SK-N-DZ (cell line): ENCODE measurements around the gene ZNF530. TPM values are rescaled to one million over a fixed set of nuclear protein-coding genes. Genes with fewer than 3 reads are reported as not detected.

Experiments used
- DNase-seq: peaks from one replicate; pipeline ENCODE4 v3.0.0-alpha.2; 2015; ENCODE audit warnings: low spot score
- polyA plus RNA-seq, 2 experiments: library from polyadenylated mRNA; depleted of rRNA; stranded (reverse); fragments of >200 nt; gene quantifications; 2 replicates each; pipeline ENCODE4 v1.2.3, GENCODE V29; 2014

The ZNF530 gene
- polyA plus RNA-seq (2014; cell fraction: cytosol; rRNA removed) = 6.2 and 7.0 TPM in 2 replicates
- polyA plus RNA-seq (2014; cell fraction: nucleus; rRNA removed) = 2.3 and 4.1 TPM in 2 replicates

DNA sequence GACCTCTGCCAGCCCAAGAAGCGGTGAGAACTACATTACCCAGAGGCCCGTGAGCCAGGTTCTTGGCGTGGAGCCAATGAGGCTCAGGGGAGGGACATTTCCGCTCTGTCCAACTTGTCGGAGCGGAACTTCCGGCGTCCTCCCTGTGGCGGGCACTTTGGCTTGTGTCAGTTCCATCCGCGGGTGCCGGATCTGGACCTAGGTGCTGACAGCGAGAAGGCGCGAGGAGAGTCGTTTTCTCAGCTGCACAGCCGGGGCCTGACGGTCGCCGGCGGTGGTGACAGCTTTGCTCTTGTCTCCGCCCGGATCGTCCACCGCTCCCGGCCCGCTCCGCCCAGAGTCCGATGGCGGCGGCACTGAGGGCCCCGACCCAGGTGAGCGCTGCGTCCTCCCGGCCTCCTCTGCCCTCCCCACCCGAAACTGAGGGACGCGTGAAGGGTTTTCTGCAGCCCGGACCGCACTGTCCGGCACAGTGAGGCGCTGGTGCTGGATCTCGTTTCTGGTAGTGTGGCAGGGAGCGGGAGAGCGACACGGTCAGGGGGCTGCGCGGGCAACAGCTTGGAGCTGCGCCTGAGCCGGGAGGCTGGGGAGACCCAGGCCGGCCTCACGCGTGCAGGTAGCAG lies at the start of gene ZNF530:
Gene ZNF530 (plus strand): TSS at position 125 of the 623 bp plus-strand sequence. CDS start 4,461 bp downstream, outside the sequence.
- DNase-seq = peak; percentile 87

DNA sequence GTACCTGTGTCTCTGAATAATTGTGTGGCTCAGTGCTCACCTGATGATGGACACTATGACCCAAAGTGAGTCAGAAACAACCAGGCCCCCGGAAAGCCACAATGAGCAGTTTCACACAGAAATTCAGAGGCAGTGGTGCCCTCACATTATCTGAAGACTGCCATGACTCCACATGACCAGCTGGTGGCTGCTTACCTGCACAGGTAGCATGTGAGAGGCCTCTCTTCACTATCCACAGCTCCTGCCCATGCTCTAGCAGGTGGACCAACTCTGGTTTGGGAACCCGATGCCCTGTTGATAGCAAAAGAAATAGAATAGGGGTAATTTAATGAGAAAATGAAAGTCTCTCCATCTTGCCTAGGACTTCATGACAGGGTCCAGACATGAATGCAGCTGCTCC lies 47.3 kb upstream of the ZNF530 start:
- DNase-seq = no peak

DNA sequence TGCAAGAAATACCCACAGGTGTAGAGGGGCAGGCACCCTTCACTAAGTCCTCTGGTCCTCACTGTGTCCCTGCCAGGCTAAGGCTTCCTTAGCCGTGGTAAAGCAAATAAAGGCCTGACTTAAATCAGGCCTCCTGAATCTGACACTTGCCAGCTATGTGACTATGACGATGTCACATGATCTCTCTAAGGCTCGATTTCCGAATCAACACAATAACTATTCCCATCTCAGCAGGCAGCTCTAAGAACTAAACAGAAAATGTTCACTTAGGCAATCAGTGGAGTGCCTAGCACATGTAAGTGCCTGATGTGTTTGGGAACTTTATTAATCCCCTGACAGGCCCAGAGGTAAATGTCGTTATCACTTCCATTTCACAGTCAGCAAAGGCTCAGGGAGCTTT lies 42.0 kb upstream of the ZNF530 start:
- no peak for DNase-seq

DNA sequence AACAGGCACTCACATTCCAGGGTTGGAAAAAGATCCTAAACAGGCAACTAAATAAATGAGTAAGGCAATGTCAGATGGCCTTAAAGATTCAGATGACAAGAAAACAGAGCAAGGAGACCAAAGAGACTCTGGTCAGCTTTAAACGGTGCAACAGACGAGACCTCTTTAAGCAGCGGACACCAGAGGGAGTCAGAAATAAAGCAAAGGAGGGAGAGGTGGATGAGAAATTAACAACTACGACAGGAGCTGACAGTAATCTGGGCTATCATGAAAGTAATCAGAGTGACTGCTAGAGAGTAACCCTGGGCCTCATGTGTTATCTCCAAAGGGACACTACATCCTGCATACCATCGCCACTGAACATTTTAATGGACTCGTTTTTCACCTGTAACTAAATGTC lies 41.2 kb upstream of the ZNF530 start:
- DNase-seq = no peak

DNA sequence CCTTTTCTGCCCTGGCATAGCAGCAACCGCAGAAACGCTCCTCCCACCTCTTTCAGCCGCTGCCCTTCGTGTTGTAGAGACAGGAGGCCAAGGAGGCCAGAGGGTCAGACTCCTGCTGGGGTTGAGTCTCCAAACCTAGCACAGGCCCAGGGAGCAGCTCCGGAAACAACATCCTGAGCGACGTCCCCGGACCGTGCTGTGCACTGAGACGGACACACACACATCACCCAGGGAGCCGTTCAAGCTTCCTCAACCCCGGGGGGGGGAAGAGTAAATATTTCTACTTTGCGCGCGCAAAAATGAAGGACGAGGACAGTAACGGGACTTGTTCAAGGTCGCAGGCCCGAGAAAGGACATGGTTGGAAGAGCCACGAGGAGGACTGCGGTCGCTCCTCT lies 40.7 kb upstream of the ZNF530 start:
- no peak for DNase-seq

DNA sequence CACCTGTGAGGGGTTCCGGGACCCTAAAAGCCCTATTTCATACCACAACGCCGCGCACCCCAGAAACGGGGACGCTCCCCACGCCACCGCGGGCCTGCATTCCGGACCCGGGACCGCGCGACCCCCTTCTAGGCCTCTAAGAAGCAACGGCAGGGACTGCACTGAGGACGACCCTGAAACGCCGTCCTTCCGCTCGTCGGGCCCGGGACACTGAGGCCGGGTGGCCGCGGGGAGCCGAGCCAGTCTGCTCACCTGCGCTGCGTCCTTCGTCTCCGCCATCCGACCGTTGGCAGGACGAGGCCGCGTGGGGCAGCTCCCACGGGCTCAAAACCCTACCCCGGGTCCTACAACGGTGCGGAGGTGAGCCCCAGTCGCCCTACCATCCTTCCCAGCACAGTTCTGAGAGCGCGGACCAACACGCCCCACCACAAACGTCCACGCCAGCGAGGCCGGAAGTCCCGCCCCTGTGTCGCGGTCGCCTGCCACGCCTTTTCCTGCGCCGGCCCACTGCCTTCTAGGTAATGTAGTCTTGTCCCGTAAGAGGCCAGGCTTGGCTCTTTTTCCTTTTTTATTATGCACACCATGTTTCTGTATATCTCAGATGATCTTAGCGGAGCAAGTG lies 40.2 kb upstream of the ZNF530 start, which contains the start of gene ZNF550:
Gene ZNF550 (minus strand): TSS at position 460 of the 622 bp plus-strand sequence. CDS start 181 bp downstream, at position 279.
- peak; percentile 73 for DNase-seq

DNA sequence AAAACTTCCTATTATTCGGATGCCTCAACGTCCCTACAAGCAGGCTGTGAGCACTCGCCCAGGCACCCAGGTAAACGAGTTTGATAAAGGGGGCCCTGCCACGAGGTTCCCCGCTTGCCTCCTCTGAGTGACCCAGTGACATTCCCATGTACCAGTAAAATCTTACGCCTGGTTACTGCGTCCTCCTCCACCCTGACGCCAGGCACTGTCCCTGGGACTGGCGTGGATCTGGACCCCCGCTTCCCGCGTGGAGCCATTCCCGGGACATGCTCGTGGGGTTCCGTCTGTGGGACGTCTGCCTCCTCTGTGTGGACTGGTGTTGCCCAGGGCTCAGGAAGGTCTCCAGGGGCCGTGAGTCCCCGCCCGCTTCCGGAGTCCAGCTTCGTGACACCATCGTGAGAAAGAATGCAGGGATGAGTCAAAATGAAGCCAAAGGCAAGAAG lies 39.6 kb upstream of the ZNF530 start:
- DNase-seq = no peak

DNA sequence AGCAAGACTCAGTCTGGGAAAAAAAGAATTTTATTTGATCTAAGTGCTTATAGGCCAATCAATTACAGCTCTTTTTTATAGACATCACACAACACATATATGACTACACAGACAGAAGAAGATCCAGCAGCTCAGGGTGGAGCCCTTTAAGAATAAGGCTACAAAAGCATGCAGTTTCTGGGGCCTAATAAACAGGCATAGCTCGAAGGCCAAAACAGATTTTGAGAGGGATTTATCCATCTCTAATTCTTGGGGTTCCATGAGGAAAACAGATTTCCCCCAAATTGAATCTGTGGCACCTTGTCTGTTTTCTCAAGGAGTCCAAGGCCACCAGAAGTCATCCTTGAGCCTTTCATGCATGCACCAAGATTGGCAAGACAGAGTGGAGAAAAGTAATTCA lies 36.1 kb upstream of the ZNF530 start:
- no peak for DNase-seq

DNA sequence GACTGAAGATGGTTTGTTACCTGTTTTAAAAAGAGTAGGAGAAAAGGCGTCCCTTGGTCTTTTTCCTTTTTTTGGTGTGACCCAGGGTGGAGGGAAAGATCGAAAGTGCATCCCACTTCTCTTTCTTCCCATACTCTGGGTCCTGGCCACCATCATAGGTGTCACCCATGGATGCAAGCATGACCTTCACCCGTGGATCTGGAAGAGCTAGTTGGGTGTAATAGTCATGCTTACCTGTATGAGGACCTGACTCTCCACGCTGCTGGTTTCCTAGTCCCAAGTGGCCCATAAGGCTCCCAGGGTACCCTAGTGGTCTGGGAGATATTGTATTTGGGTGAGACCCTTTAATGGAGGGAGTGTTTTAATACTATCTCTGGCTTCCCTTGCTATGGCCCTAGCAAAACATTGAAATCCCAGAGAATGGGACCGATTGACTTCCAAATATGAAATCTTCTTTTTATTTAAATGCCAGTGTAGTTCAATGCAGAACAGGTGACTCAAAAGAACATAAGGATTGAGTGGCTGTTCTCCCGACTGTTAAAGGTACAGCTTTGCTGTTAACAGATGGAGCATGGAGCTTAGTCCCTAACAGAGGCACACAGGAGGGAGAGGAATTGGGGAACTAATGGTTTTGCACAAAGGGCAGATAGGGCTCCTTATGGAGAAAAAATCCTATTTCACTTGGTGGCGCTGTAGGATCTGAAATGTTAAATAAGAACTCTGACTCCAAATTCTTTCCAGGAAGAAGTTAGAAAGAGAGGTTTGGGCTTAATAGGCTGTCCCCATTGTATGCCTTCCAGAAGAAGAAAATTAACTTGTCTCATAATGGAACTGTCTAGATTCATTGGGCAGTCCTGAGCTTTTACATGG lies 33.1 kb upstream of the ZNF530 start:
- DNase-seq = no peak

DNA sequence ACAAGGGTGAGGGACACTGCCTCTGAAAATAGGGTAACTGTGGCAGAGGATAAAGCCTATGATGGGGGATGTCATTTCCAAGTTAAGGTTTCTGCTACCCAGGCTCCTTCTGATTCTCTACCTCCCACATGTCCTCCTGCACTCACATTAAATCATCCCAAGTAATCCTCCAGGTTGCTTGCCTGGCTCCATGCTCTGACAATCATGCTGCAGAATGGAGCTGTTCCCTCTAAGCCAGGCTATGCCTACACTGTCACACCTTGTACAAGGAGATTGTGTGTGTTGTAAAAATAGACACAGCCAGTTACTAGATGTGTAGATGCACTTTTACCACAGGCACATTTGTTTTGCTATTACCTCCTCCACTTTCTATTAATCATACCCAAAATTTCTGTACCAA lies 29.0 kb upstream of the ZNF530 start:
- no peak for DNase-seq

DNA sequence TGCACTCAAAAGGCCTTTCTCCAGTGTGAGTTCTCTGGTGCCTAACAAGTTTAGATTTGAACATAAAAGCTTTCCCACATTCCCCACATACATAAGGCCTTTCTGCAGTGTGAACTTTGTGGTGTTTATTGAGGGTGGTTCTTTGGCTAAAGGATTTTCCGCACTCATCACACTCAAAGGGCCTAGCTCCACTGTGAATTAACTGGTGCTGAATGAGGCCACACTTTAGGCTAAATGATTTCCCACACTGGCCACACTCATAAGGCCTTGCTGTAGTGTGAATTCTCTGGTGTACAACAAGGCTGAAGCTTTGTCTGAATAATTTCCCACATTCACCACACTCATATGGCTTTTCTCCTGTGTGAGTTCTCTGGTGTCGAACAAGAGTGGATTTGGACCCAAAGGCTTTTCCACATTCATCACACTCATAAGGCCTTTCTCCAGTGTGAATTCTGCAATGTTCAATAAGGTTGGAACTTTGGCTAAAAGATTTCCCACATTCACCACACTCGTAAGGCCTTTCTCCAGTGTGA lies 27.2 kb upstream of the ZNF530 start:
- DNase-seq = no peak

DNA sequence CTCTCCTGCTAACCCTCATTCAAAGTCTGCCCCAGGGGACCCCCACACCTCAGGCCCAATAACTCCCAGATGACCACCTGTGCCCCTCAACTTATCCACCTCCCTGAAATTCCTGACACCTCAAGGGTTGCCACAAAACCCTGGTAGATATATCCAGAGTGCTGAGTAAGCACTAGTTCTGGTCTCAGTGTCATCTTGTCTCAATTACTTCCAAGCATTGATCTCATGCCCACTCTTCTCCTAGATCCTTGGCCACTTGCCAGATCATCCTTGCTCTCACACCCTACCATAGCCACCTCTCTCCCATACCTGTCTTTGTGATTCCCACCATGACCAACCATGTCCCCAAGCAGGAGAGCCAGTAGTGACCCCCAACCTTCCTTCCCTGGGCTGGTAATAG lies 23.0 kb upstream of the ZNF530 start:
- DNase-seq = no peak

DNA sequence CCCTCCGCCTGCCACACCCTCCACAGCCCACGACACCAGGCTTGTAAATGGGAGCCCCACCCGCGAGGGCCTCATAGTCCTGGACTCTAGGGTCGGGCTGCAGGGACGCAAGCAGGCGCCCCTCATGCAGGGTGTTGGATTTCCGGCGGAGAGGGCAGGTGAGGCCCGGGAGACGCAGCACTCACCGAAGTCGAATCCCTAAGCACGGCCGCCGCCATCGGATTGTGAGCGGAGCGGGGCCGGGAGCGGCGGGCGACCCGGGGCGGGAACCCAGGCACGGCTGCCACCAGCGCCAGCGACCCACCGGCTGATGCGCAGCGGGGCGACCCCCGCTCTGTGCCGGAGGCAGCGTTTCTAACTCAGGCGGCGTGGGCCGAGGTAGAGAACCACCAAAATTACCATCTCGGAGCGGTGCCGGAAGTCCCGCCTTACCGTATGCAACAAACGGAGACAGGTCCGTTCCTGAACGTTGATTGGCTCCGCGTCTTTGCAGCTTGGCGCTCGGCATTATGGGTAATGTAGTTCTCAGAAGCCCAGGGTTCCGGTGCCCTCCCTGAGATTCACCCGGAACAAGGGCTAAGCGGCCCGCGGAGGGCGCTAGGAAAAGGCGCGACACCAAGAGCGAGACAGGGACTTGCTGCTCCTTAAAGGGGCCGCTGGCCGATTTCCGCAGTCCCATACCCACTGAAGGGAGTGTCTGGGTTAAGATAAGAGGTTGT lies 21.0 kb upstream of the ZNF530 start, which contains the start of gene ZNF416:
Gene ZNF416 (minus strand): TSS at position 425 of the 719 bp plus-strand sequence. CDS start 207 bp downstream, at position 218.
- DNase-seq = peak; percentile 95

DNA sequence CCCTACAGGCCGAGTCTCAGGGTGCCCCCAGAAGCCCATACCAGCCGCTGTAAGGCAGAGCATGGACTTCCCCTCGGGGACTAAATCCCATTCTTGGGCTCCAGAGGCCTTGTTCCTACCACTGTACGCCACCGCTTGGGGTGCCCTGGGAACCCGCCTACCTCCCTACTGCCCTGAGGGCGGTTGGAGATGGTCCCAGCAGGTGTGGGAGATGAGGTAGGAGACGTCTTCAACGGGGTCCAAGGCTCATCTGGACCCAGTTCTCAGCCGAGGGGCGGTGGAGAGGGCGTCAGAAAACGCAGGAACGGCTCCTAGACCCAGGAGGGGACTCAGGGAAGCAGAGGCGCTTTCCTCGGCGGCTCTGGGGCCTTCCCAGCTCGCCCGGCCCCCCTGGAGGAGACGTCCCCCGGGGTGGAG lies 16.6 kb upstream of the ZNF530 start:
- DNase-seq = no peak

DNA sequence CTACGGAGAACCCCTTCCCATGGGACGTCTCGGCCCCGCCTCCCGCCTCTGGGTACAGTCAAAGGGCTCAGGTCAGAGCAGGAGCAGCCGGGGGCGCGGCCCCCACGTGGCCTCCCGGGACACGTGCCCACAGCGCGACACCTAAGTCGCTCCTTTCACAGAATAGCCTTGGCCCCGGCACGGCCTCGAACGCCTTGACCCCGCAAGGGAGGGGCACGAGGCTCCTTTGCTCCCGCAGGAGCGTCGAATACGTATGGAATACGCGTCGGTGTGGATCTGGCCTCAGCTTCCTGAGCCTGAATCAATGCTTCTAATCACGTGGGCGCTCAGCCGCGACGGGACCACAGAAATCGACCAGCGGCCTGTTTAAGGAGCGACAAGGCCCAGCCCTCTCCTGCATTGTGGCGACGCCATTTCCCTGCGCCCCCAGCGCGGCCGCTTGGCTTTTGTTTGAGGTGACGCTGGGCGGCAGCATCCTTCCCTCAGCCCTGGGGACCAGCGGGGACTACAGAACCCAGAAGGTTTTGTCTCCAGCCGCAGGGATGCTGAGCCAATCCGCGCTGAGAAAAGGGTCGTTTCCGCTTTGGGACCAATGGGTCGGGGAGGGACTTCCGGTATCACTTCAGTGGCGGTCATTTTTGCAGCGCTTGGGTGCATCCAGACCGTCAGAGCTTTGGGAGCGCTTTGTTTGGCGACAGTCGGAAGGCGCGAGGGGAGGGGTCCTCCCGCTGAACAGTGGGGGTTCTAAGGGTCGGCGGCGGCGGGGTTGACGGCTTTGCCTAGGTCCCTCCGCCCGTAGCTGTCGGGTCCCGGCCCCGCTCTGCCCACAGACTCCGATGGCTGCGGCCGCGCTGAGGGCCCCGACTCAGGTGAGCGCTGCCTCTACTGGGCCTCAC lies 15.9 kb upstream of the ZNF530 start, which contains the start of gene ZIK1:
Gene ZIK1 (plus strand): TSS at position 625 of the 896 bp plus-strand sequence. CDS start 212 bp downstream, at position 837.
- DNase-seq = peak; percentile 92

DNA sequence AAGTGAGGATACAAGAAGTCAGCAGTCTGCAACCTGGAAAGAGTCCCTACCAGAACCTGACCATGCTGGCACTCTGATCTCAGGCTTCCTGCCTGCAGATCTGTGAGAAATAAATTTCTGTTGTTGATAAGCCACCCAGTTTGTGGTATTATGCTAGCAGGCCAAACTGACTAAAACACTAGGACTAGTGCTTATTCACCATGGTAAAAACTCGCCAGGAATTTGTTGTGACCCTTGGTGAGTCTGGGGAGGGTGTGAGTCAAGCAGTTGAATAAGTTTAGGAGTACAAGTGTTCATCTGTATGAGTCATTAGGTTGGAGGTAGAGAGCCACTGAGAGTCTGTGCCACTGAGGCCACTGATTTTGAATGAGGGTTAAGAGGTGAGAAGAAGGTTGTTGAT lies 12.2 kb upstream of the ZNF530 start:
- DNase-seq = no peak

DNA sequence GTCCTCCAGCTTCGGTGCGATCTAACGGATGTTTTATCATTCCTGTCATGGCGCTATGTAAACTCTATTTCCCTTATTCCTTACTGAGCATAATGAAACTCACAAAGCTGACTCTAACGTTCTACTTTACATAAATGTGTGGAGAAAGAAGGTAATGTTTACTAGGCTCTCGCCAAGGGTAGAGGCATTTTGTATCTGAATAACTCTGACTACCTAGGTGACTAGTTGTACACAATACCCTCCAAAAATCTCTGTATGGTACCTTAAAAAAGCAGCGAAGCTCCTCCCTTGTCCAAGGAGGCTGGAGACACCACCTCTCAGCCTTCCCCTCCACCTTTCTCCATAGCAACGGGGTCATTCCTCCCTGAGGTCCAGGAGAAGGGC lies 316 bp upstream of the ZNF530 start:
- DNase-seq = no peak

DNA sequence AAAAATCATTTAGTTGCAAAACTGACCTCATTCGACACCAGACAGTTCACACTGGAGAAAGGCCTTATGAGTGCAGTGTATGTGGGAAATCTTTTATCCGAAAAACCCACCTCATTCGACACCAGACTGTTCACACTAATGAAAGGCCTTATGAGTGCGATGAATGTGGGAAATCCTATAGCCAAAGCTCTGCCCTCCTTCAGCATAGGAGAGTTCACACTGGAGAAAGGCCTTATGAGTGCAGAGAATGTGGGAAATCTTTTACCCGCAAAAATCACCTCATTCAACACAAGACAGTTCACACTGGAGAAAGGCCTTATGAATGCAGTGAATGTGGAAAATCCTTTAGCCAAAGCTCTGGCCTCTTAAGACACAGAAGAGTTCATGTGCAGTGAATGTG lies 7.2 kb downstream of the ZNF530 start:
- no peak for DNase-seq

DNA sequence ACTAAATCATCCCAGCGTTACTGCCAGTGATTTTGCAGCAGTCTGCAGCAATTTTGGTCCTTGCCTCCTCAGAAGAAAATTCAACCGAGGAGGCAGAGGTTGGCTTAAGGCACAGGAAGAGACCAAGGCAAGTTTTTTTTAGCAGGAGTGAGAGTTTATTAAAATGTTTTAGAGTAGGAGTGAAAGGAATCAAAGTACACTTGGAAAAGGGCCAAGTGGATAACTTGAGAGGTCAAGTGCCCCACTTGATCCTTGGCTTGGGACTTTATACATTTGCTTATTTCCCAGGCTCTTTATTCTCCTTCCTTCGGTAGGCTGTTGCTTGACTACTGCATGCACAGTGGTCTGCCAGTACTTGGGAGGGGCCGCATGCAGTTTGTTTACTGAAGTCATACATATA lies 11.4 kb downstream of the ZNF530 start:
- no peak for DNase-seq
